Activated CD8-positive, alpha-beta T cell treated with anti-CD3 and anti-CD28 coated beads for 36 hours (primary cell): Measurements from ENCODE around the gene CHN1. TPM values are rescaled to one million over a fixed set of nuclear protein-coding genes. Genes with fewer than 3 reads are reported as not detected.

Experiments
- ATAC-seq: fragments of 200-7000 bp; cut with Tn5 transposase; one replicate; pipeline ENCODE4 v1.10.0; 2021; ENCODE audit warnings: mild to moderate bottlenecking, moderate library complexity
- CTCF ChIA-PET: fragments of 350-600 bp; sonication (Branson Sonifier 250); formaldehyde crosslinking; loops from one replicate; lab custom pipeline; 2021; ENCODE audit warnings: antibody characterized with exemption; lab: Charles Lee
- POLR2A ChIA-PET: fragments of 350-600 bp; sonication (Branson Sonifier 250); formaldehyde crosslinking; loops from one replicate; lab custom pipeline; 2021; ENCODE audit warnings: antibody characterized with exemption; lab: Charles Lee
- DNase-seq: peaks from one replicate; pipeline ENCODE4 v3.0.0-alpha.2; 2020
- H3K27ac Mint-ChIP-seq: one replicate; pipeline ENCODE4 v1.8.0; 2021; ENCODE audit warnings: mild to moderate bottlenecking, mixed read lengths
- H3K27me3 Mint-ChIP-seq: one replicate; pipeline ENCODE4 v1.8.0; 2021; ENCODE audit warnings: mixed read lengths
- H3K36me3 Mint-ChIP-seq: one replicate; pipeline ENCODE4 v1.8.0; 2021; ENCODE audit warnings: low read depth, mixed read lengths
- H3K4me1 Mint-ChIP-seq: one replicate; pipeline ENCODE4 v1.8.0; 2021; ENCODE audit warnings: low read depth, mixed read lengths
- H3K4me3 Mint-ChIP-seq: one replicate; pipeline ENCODE4 v1.8.0; 2021; ENCODE audit warnings: mild to moderate bottlenecking, moderate library complexity, mixed read lengths
- H3K9me3 Mint-ChIP-seq: one replicate; pipeline ENCODE4 v1.8.0; 2021; ENCODE audit warnings: mixed read lengths
- intact Hi-C: fragments of 100-400 bp; cut with micrococcal nuclease; formaldehyde crosslinking; loops from one replicate; pipeline ENCODE4 v1.10.0; 2022
- total RNA-seq, 2 experiments: library from RNA; stranded (reverse); gene quantifications; one replicate each; pipeline ENCODE4 v1.2.3, GENCODE V29; 2021
- TF ChIP-seq, protein P1 (sequence below): fragments of 200-600 bp; IDR thresholded peaks from one replicate; pipeline ENCODE4 v1.8.0; 2022; ENCODE audit warnings: antibody characterized with exemption, mild to moderate bottlenecking

The CHN1 gene
- total RNA-seq, 2 experiments from 2014 or later = 2.9 to 3.0 TPM

DNA sequence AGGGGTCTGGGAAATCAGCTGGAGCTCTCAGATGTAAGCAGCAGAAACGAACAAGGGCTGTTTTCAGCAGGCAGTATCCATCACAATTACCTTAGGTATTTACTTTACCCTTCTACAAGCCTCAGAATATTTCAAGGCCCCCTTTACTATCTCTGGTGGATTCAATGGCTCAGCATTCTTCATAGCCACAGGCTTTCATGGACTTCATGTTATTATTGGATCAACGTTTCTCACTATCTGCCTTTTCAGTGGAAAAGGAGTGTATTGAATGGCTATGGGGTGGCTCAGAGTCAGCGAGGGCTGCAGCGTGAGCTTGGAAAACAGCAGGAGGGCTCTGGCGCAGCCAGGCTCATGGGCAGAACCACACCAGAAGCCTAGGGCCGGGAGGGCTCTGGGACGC lies 224.3 kb downstream of the CHN1 start:
- DNase-seq (no peak), ATAC-seq (no peak)
- Mint-ChIP-seq H3K36me3 (no peaks in the 10 kb centered on the region), H3K27me3 (no peaks in the 10 kb centered on the region), H3K9me3 (no peaks in the 10 kb centered on the region), H3K4me1 (peaks cover 45% of the 10 kb centered on the region), H3K27ac (peak overlapping the region; percentile 27), H3K4me3 (no peak overlapping the region)
- TF ChIP-seq, protein P1, sequence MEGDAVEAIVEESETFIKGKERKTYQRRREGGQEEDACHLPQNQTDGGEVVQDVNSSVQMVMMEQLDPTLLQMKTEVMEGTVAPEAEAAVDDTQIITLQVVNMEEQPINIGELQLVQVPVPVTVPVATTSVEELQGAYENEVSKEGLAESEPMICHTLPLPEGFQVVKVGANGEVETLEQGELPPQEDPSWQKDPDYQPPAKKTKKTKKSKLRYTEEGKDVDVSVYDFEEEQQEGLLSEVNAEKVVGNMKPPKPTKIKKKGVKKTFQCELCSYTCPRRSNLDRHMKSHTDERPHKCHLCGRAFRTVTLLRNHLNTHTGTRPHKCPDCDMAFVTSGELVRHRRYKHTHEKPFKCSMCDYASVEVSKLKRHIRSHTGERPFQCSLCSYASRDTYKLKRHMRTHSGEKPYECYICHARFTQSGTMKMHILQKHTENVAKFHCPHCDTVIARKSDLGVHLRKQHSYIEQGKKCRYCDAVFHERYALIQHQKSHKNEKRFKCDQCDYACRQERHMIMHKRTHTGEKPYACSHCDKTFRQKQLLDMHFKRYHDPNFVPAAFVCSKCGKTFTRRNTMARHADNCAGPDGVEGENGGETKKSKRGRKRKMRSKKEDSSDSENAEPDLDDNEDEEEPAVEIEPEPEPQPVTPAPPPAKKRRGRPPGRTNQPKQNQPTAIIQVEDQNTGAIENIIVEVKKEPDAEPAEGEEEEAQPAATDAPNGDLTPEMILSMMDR = no peak
- ChIA-PET POLR2A (no interaction called here), CTCF (interaction anchor here (4.2 to 12.3 kb wide), 2 partner anchors 10 to 32 kb away, joined by 25 to 105 read pairs; no protein-coding TSS in a partner anchor)
- intact Hi-C loops = no loop called here

DNA sequence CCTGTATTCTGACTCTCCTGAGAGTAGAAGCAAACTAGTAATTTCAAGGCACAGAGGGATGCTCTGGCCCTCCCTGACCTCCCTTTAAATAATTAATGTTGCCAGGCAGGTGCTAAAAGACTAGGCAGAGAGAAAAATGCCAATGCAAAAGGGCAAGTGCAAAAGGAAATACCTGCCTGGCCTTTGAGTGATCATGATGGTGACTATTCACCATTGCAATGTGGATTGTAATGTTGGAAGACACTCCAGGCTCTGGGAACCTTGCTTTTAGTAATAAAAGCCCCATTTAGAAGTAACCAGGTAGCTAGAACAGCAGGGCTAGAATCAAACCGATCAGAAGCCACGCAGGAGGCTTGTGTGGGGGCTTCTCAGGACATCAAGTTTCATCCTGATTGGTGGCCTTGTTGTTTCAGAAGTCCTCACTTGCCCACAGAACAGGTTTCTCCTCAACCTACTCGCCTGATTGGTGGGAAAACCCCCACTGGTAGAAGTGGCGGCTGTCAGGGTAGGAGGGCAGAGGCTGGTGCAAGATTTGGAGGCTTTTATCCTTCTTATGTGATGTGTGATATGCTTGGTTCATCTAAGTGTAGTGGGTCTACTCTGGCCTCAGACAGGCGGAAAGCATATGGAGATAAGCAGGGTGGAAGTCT lies 224.9 kb downstream of the CHN1 start:
- TF ChIP-seq, protein P1 = no peak
- Mint-ChIP-seq H3K9me3 (no peaks in the 10 kb centered on the region), H3K4me1 (peaks cover 49% of the 10 kb centered on the region), H3K36me3 (no peaks in the 10 kb centered on the region), H3K4me3 (no peak overlapping the region), H3K27me3 (no peaks in the 10 kb centered on the region), H3K27ac (peak overlapping the region; percentile 27)
- CTCF ChIA-PET = interaction anchor here (4.2 to 12.3 kb wide), 2 partner anchors 9 to 31 kb away, joined by 25 to 105 read pairs; no protein-coding TSS in a partner anchor
- DNase-seq (peak; percentile 50), ATAC-seq (peak; percentile 21)
- POLR2A ChIA-PET = interaction anchor here (0.7 kb wide), 1 partner anchor 138 kb away, joined by 3 read pairs; no protein-coding TSS in a partner anchor
- intact Hi-C loops = no loop called here

DNA sequence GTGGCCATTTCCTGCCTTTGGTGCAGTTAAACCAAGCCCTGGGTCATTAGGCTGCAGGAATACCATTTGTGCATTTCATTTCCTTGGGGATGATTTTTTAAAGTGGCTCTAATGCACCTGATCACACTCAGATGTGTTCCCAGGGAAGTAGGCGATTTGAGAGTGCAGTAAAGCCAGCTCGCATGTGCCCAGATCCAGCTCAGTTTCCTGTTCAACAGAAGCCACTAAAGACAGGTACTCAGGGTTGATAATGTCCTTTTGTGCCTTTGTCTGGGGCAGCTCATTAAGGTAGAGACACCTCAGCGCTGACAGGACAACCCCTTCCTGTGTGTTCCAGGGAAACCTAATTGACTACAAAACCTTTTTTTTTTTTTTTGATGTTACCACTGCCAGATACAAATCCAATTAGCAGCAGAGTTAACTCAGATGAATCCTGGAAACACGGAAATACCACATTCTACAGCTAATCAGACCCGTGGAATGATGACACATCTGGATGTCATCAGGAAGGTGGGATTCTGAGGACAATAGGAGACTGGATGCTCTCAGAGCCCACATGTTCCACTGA lies 225.7 kb downstream of the CHN1 start:
- Mint-ChIP-seq H3K9me3 (no peaks in the 10 kb centered on the region), H3K4me3 (no peak overlapping the region), H3K36me3 (no peaks in the 10 kb centered on the region), H3K27ac (peak overlapping the region; percentile 88), H3K4me1 (peaks cover 49% of the 10 kb centered on the region), H3K27me3 (no peaks in the 10 kb centered on the region)
- POLR2A ChIA-PET = interaction anchor here (0.6 to 1.1 kb wide), 3 partner anchors 15 to 141 kb away, joined by 3 to 5 read pairs (median 4); no protein-coding TSS in a partner anchor
- DNase-seq (no peak), ATAC-seq (no peak)
- TF ChIP-seq, protein P1 = no peak
- CTCF ChIA-PET = interaction anchor here (4.2 to 12.3 kb wide), 2 partner anchors 8 to 31 kb away, joined by 25 to 105 read pairs; no protein-coding TSS in a partner anchor
- intact Hi-C loops = loop anchor here (5.0 kb wide), 1 partner anchor 58 kb away; no protein-coding TSS in a partner anchor

DNA sequence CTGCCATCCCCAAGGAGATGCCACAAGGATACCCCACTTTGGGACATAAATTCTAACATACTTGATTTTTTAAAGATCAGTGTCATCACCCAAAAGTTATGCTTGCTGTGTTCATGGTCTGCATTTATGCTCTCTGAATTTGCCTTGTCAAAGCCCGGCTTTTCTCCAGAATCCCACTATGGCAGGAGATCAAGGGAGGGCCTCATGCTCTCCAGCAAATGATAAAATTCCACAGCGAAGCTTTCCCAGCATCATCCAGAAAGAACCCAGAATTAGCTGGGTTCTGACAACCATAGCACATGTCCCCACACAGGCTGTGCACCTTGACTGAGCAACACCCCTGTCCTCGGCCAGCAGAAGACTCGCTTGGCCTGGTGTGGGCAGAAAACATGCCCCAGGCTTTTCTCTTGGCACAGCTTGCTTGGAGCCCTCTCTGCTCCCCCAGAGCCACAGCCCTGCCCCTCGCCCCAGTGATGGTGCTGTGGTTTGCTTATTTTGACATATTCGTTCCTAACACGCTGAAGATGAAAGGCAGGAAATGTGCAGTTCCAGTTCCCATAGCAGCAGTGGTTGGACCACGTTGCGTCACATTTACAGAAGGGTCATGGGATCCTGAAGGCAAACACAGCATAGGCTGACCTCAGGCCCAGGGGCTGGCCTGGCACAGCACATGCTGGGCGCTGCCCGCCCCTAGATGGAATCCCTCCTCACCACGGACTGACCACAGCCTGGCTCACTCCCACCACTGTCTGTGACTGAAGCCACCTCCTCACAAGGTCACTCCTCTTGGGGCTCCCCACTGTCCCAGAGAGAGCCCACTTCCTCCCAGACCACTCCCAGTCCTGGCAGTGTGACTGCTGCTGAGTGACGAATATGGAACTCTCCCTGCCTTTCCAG lies 226.8 kb downstream of the CHN1 start:
- H3K4me3 Mint-ChIP-seq = peak overlapping the region; percentile 4
- TF ChIP-seq, protein P1 = no peak
- POLR2A ChIA-PET = interaction anchor here (0.9 to 1.2 kb wide), 3 partner anchors 12 to 28 kb away, joined by 3 to 5 read pairs (median 3); no protein-coding TSS in a partner anchor
- CTCF ChIA-PET = interaction anchor here (0.9 to 12.3 kb wide), 5 partner anchors 11 to 214 kb away, joined by 3 to 105 read pairs (median 3); no protein-coding TSS in a partner anchor
- peak; percentile 94 for DNase-seq
- intact Hi-C loops = loop anchor here (5.0 kb wide), 1 partner anchor 59 kb away; no protein-coding TSS in a partner anchor
- peak; percentile 93 for ATAC-seq
- peaks cover 49% of the 10 kb centered on the region for H3K4me1 Mint-ChIP-seq
- peak overlapping the region; percentile 88 for H3K27ac Mint-ChIP-seq
- no peaks in the 10 kb centered on the region for H3K9me3 Mint-ChIP-seq
- no peaks in the 10 kb centered on the region for H3K27me3 Mint-ChIP-seq
- H3K36me3 Mint-ChIP-seq = no peaks in the 10 kb centered on the region
